Stimulated activated CD4-positive, alpha-beta T cell treated with anti-CD3 and anti-CD28 coated beads, Interleukin-2, amount 100 ng/mL, for 24 hours (primary cell): ENCODE data around the gene MARCHF4.

Source experiments
- DNase-seq, 2 donors: peaks; one replicate each; pipeline ENCODE4 v3.0.0-alpha.2; 2020

The MARCHF4 gene, protein sequence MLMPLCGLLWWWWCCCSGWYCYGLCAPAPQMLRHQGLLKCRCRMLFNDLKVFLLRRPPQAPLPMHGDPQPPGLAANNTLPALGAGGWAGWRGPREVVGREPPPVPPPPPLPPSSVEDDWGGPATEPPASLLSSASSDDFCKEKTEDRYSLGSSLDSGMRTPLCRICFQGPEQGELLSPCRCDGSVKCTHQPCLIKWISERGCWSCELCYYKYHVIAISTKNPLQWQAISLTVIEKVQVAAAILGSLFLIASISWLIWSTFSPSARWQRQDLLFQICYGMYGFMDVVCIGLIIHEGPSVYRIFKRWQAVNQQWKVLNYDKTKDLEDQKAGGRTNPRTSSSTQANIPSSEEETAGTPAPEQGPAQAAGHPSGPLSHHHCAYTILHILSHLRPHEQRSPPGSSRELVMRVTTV

DNA sequence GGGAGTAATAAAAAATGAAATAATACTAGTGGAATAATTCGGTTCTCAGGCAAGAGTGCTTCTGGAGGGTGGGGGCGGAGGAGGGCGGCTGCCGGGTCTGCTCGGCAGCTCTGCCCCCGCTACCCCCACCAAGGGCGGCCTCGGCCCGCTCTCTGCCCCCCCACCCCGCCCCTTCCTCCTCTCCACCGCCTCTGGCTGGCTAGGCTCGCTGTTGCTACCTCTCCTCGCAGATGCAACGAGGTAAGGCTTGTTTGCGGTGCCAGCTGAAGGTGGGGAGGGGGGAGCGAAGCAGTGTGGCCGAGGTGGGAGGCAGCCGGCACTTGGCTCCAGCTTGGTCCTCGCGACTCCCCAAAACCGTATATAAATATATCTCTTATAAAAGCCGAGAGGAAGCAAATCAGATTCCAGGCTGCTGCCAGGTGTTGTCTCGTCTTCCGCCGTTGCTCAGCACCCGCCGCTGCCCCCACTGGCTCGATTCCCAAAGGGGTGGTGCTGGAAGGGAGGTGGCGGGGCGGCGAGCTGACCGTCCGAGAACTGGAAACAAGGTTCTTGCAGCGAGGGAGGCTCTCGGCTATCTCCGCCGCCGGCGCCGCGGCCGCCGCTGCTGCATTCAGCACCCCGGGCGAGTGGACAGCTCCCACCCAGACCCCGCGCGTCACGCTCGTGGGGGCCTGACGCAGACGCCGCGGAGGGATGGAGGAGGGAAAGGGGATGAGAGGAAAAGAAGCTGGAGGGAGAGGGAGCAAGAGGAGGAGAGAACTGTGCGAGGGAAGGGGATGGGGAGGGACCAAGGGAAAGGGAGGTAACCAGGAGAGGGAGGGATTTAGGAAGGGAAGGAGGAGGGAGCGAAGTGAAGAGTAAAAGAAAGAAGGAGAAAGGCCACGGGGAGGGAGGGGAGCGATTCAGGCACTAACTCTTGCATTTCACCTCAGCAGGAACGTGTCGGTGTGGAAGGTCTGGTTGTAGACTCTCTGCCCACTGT lies at the start of gene MARCHF4:
Gene MARCHF4 (minus strand): TSS at position 763 of the 982 bp plus-strand sequence. CDS start 2,223 bp downstream, outside the sequence.
- peak; percentile 74 to 76 for DNase-seq

DNA sequence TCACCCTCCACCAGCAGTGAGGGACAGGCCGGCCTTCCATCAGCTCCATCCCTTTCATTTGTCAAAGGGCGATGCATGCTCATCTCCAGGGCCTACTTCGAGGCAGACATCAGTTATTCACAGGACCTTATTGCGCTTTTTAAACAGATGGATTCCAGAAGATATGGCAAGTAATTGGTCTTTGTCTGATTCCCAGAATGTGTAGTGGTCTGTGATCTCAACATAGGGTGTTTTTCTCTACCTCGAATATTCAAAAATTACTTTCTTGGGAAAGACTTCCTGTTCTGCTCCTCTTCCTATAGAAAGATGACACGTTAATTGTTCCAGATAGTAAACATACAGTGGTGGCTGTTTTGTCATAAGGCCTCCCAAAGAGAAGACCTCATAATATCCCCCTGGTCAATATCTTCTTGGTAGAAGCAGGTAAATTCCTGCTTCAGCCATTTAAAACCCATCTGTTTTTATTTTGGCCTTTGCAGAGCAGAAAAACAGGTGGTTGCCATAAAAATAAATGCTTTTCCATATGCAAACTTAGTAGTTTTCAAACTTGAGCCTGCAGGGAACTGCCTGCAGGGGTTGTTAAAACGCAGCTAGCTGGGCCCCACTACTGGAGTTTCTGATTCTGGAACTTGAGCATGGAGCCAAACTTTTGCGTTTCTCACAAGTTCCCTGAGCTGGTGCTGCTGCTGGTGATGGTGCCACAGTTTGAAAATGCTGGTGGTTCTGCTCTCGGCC lies 48.3 kb upstream of the MARCHF4 start:
- no peak for DNase-seq

DNA sequence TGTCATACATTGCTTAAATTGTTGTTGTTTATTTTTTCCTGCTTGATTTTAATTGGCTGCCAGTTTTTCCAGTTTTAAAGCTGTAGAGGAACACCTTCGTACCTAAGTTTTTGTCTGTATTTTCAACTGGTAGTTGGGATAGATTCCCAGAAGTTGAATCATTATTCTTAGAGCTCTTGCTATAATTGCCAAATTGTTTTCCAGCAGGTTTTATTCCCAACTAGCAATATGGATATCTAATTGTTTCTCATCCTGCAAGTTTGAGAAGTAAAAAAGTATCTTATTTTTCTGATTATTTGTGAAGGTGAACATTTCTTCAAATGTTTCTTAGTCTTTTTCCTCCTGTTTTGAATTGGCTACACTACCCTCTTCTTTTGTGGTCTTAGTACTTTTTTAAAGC lies 46.7 kb upstream of the MARCHF4 start:
- no peak for DNase-seq

DNA sequence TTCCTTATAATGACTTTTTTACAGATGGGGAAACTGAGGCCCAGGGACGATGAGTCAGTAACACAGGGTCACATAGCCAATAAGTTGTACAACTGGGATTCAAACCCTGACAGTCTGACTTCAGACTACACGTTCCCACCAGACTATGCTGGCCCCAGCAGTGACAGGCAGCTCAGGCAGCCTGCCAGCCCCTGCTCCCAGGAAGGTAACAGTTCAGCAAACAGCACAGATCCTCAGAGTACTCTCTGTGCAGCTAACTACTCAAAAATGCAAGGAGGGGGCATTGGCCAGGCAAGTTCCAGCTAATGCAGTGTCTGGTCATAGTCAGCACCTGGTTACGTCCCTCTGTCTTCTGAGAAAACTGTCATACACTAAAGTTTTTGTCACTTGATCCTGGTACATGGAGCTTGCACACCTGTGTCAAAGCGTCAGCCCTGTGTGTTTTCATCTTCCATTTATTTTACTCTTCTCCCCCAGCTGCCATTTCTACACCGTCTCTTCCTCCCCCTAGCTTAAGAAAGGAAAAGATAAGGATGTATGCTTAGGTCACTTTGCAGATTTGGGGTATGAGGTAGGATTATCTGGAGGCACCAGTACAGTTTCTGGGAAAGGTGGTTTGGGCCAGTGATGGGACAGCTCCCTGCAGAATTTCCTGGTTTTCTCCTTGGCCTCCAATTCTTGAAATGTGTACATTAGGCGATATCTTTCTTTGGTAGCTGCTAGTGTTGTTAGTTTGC lies 44.5 kb upstream of the MARCHF4 start:
- no peak for DNase-seq

DNA sequence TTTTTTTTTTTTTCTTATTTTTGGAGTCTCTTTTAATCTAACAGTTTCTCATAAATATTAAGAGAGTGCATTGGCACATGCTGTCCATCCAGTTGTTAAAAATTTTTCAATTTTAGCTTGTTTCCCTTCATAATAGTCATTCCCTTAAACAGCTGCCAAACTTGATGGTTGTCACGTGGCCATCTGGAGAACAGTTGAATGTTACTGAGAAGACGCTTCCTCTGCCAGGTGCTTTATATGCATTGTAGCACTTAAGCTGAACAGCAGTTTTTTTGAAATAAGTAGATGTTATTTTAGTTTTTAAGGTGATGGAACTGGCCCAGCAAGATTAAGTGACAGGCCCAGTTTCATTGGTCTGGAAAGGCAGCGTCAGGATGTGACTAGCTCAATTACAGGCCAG lies 43.3 kb upstream of the MARCHF4 start:
- no peak for DNase-seq

DNA sequence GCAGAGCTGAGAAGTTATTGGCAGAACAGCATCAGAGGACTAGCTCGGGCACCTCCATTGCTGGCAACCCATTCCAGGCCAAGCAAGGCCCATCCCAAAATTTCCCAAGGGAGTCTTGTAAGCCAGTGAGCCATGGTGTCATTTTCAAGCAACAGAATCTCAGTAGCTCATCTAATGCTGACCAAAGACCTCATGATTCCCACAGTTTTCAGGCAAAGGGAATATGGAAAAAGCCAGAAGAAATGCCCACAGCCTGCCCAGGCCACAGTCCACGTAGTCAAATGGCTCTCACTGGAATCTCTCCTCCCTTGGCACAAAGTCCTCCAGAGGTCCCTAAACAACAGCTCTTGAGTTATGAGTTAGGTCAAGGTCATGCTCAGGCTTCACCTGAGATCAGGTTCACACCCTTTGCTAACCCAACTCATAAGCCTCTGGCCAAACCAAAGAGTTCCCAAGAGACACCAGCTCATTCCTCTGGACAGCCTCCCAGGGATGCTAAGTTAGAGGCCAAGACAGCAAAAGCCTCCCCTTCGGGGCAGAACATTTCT lies 42.6 kb upstream of the MARCHF4 start:
- no peak for DNase-seq

DNA sequence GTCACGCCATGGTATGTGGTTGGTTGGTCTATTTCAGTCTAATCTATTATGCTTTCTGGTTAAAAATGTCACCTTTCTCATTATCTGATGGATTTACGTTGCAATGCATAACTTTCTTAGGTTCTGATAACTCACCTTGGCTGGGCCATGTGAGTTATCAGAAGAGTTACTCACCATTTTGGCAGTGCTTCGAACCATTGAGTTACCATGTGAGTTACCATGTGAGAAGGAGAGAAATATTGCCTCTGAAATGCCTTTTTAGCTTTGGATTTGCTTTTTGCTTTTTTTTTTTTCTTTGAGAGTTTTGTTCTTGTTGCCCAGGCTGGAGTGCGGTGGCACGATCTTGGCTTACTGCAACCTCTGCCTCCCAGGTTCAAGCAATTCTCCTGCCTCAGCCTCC lies 41.6 kb upstream of the MARCHF4 start:
- DNase-seq, result no peak

DNA sequence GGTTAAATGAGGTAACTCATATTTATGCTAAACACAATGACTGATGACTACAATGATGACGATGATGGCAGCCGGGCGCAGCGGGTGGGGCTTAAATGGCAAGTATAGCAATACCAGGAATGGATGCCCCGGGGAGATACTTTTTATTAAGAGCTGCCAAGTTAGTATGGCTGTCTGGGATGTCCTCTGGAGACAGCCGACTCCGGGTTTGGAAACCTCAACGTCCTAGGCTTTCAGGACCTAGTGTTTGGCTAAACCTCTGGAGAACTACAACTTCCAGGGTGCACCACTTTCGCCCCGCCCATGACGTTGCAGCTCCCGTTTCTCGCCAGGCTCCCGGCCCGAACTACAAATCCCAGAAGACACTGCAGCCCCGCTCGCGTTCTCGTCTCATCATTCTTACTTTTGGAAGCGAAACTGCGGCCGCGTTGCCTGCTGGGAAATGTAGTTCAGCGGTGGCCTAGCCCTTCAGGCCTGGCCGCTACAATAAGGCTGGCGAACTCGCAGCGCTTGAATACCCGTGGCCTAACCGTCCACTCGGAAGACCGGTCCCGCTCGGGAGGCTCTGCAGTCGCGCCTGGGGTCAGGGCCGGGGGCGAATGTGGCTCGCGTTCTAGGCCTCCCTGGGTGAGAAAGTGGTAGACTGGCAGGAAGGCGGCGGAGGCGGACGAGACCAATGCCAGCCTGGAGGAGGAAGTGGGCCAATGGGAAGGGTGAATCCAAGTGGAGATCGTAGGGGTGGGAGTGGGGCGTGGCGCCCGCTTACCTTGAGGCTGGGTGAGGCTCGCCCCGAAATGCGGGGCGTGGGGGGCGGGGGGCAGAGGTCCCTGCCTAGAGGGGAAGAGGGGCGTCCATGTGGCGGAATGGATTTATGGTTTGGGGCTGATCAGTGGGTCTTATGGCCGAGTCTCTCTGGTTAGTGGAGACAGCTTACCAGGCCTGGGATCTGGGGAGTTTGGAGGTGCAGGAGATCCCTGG lies 40.0 kb upstream of the MARCHF4 start, which contains the start of gene SMARCAL1:
Gene SMARCAL1 (plus strand): TSS at position 463 of the 978 bp plus-strand sequence. CDS start 2,221 bp downstream, outside the sequence.
- DNase-seq, result peak; percentile 99

DNA sequence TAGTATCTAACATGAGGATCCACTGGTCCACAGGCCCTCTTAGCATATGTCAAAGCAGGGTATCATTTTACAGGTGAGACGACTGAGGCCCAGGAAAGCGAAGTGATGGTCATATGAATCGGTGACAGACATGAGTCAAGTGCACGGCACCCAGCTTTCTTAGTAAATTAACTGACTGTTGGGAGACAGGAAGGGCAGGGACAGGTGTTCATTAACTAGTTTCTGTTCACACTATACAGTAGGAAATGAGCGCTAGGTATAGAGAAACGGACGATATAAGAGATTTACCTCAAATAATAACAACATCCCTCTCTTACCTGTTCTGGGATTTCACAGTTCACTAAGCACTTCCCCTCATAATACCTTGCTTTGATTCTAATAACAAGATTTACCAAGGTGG lies 38.3 kb upstream of the MARCHF4 start:
- DNase-seq, result no peak

DNA sequence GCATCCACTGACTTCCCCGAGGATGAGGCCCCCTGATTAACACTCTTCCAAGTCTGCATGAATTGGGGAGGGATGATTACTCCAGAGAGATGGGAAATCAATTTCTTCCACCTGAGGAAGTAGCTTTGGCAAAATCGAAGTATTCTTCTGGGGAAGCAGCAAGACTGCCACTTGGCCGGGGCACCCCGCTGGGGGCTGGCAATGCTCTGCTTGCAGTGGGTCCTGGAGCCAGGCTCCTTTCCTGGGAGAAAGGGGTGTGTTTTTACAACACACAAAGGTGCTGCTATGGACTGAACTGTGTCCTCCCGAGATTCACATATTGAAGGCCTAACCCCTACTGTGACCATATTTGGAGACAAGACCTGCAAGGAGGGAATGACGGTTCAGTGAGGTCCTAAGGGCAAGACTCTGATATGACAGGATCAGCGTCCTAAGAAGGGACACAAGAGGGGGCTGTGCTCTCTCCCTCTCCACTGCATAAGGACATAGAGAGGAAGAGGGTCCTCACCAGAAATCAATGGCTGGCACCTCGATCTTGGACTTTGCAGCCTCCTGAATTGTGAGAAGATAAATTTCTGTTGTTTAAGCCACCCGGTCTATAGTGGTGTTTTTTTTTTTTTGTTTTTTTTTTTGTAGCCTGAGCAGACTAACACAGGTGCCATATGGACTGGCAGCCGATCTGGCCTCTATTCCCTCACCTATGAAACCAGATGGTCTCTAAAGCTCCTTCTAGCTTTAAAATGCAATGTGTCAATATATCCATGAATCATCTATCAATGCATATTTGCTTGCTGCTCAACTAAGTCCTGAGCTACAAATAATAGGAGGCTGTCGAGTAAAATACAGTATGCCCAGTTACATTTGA lies 36.4 kb upstream of the MARCHF4 start:
- DNase-seq, result no peak

DNA sequence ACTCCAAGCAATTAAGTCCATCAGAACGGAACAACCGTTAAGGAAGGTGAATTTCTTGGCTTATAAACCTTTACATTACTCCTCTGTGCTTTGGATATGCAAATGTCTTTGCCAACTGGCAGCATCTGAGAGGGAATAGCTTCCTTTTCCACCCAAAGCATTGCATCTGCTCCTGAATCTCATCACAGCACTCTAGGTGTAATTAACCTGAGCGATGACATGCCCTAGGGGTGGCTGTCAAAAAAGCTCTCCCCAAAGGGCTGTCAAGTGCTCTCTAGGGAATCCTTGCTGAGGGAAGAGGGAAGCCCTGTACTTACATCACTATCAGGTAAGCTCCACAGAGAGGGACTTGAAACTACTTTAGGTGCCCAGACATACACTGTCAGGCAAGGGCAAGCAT lies 34.5 kb upstream of the MARCHF4 start:
- no peak for DNase-seq

DNA sequence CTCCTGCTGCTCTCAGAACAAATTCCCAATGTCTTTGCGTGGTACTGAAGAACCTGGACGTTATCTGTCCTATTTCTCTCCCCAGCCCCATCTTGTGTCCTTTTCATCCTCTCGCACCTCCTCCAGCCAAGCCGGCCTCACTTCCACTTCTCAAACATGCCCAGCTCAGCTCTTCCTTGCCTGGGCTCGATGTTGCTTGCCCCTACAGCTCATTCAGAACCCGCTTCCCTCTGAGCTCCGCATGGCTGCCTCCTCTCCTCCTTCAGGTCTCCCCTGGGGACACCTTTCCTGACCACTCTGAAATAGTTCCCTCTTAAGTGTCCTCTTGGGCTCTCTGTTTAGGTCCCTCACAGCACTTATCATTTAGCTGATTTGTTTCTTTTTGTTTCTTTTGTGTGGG lies 33.3 kb upstream of the MARCHF4 start:
- no peak for DNase-seq

DNA sequence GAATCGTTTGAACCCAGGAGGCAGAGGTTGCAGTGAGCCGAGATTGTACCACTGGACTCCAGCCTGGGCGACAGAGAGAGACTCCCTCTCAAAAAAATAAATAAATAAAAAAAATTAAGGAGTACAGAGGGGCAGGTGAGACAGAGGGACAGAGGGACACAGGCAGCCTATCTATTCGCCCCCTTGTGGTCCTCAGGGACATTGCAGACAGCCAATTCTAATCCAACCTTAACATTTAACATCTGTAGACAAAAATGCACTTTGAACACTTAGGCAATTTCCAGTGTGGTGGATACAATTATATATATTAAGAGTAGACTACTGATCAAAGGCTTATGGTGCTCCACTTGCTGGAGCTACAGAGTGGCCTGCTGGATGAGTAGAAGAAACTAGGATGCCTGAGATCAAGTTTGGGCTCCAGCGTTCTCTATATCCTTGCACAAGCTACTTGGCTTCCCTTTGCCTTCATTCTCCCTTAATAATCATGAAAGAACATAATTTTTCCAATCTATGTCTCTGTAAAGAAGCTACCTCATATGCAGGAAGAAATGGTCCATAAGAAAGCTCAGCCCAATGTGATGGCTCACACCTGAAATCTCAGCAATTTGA lies 31.8 kb upstream of the MARCHF4 start:
- DNase-seq, result peak; percentile 55 to 60

DNA sequence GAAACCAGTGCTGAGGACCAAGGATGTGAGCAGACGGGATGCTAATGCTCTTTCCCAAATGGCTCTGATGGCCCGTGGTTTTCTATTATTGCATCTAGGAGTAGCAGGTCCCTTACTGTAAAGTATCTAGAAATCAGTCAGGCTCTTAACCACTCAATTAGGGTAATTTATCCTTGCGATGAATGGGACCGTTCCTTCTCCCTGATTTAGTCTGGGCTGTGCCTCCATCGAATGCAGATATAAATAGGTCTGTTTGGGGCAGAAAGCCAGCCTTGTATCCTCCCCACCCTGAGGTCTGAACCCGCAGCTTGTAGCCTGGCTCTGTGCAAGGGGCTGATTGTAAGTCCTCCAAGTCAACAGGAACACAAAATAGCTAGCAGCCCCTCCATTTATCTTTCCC lies 30.5 kb upstream of the MARCHF4 start:
- DNase-seq, result no peak

DNA sequence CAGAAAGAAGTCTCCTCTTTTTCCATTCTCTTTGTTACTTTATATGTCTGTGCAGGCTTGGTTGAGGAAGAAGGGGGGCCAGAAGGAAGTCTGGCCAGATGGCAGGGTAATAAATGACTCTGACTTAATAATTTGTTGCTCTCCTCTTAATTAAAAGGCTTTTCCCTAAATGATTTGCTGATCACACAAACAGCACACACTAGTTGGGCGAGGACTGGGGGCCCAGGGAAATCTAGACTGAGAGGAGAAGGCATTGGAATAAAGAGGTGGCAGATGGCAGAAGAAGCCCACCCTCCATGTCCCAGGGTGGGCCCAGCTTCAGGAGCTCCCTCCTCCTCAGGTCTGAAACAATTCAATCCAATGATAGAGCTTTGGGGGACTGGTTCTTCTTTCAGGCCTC lies 27.3 kb upstream of the MARCHF4 start:
- no peak for DNase-seq

DNA sequence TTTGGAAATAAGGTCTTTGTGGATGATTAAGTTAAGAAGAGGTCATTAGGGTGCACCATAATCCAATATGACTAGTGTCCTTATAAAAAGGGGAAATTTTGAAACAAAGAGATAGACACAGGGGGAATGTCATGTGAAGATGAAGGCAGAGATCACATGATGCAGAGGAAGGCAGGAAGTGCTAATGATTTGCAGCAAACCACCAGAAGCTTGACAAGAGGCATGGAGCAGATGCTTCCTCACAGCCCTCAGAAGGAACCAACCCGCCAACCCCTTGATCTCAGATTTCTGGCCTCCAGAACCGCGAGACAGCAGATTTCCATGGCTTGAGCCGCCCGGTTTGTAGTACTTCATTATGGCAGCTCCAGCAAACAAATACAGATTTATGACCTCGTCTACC lies 22.6 kb upstream of the MARCHF4 start:
- no peak for DNase-seq

DNA sequence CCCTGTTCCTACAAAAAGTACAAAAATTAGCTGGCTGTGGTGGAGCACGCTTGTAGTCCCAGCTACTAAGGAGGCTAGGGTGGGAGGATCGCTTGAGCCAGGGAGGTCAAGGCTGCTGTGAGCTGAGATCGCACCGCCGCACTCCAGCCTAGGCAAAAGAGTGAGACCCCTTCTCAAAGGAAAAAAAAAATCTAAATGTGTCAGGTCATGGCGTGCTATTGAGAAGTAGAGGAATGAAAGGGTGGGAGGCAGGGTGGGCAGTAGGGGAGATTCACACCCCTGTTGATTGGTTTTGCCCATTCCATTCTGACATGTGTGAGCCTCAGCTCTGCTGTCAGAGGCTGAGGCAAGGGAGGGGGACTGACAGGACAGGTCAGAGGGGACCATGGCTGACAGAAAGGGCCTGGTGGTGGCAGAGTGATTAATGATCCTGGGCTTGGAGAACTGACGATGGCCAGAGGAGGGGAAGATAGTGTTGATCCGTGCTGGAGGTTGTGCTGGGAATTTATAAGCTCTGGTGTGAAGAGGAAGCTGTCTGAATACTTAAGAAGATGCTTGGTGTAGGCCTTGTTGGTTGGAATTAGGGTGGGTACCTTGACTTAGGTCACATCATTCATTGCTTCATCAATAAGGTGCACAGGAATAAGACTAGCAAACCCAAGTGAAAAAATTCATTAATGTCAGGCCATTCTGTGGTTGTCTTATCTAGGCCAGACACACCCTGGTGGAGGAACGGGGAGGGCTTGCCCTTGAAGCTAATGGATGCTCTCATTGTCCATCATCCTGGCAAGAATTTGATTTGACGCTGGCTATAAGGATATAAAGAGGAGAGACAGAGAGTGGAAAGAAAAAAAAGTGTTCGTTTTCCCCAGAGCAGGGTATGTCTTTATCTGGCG lies 20.9 kb upstream of the MARCHF4 start:
- no peak for DNase-seq

DNA sequence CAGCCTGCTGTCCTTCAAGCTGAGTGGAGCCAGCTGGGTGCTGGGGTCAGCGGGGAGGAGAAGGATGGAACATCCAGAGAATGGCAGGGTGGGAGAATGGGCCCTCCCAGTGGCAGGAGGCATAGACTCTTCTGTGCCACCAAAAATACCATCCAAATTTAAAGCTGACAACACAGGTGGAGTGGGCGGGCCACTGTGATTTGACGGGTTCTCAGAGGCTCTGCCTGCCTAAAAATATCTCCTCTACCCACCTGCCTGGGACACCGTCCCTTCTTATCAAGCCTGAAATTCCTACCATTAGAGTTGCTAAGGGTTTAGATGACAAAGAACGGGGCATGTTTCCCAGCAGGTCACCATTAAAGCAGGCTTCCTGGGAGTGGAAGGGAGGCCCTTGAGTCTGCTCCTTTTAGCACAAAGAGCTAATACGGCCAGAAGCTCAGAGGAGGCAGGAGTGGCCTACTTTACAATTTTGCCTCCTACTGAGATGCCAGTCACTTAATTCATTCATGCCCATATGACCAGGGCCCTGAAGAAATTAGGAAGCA lies 19.8 kb upstream of the MARCHF4 start:
- DNase-seq, result no peak
